Memory B cell (primary cell): ENCODE measurements around the gene MED25.
A peak's percentile ranks its signal among the peaks of the same experiment; 100 is the strongest.
"Not testable (repeated sequence)": the region's sequence is repeated elsewhere in the genome, so short reads cannot be mapped to it uniquely, and the experiment has no call there.

Source experiments
- ATAC-seq: fragments of 150-1000 bp; cut with Tn5 transposase; 2 replicates; pipeline ENCODE4 v1.10.0; 2021; ENCODE audit warnings: low read depth, mild to moderate bottlenecking, moderate library complexity
- DNase-seq, 2 donors: peaks; one replicate each; pipeline ENCODE4 v3.0.0; 2022; ENCODE audit warnings: low spot score in 2 of 2
- H3K27ac Mint-ChIP-seq: one replicate; pipeline ENCODE4 v1.8.0; 2022; ENCODE audit warnings: mild to moderate bottlenecking, moderate library complexity, mixed read lengths
- H3K27me3 Mint-ChIP-seq: one replicate; pipeline ENCODE4 v1.8.0; 2022; ENCODE audit warnings: mixed read lengths
- H3K36me3 Mint-ChIP-seq: one replicate; pipeline ENCODE4 v1.8.0; 2022; ENCODE audit warnings: mild to moderate bottlenecking, mixed read lengths
- H3K4me1 Mint-ChIP-seq: one replicate; pipeline ENCODE4 v1.8.0; 2022; ENCODE audit warnings: mixed read lengths
- H3K4me3 Mint-ChIP-seq: one replicate; pipeline ENCODE4 v1.8.0; 2022; ENCODE audit warnings: mild to moderate bottlenecking, moderate library complexity, mixed read lengths
- H3K9me3 Mint-ChIP-seq: one replicate; pipeline ENCODE4 v1.8.0; 2022; ENCODE audit warnings: mixed read lengths

MED25 gene

DNA sequence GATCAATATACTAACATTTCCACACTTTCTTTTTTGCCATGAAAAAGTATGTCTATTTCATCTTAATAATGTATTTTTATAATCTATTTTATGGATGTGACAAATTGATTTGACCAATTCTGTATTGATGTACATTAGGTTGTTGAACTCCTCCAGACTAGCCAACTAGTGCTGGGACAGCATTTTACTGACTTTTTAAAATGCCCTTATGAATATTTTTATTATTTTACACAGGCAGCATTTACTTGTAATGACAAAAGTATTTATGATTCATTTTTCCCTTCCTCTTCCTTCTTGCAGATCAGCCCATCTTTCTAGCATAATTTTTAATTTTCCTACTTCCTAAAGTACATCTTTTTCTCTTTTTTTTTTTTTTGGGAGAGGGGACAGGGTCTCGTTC is 4.1 kb upstream of the MED25 start:
- H3K4me3 Mint-ChIP-seq, result peak overlapping the region; percentile 37
- DNase-seq (no peak), ATAC-seq (no peak)
- H3K27me3 Mint-ChIP-seq, result no peaks in the 10 kb centered on the region
- peaks cover 24% of the 10 kb centered on the region for H3K4me1 Mint-ChIP-seq
- H3K27ac Mint-ChIP-seq, result peak overlapping the region; percentile 99
- H3K36me3 Mint-ChIP-seq, result no peaks in the 10 kb centered on the region
- no peaks in the 10 kb centered on the region for H3K9me3 Mint-ChIP-seq

DNA sequence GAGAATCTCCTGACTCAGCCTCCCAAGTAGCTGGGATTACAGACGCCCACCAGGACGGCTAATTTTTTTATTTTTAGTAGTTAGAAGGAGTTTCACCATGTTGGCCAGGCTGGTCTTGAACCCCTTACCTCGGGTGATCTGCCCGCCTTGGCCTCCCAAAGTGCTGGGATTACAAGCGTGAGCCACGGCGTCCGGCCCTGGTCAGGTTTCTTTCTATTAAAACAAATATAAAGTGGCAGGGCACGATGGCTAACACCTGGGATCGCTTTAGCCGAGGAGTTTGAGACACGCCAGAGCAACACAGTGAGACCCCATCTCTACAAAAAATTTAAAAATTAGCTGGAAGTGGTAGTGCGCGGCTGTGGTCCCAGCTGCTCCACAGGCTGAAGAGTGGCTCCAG is 1.5 kb upstream of the MED25 start:
- no peaks in the 10 kb centered on the region for H3K36me3 Mint-ChIP-seq
- ATAC-seq (no peak), DNase-seq (no peak)
- no peaks in the 10 kb centered on the region for H3K9me3 Mint-ChIP-seq
- no peak overlapping the region for H3K4me3 Mint-ChIP-seq
- H3K27ac Mint-ChIP-seq, result peak overlapping the region; percentile 100
- peaks cover 21% of the 10 kb centered on the region for H3K4me1 Mint-ChIP-seq
- H3K27me3 Mint-ChIP-seq, result no peaks in the 10 kb centered on the region

DNA sequence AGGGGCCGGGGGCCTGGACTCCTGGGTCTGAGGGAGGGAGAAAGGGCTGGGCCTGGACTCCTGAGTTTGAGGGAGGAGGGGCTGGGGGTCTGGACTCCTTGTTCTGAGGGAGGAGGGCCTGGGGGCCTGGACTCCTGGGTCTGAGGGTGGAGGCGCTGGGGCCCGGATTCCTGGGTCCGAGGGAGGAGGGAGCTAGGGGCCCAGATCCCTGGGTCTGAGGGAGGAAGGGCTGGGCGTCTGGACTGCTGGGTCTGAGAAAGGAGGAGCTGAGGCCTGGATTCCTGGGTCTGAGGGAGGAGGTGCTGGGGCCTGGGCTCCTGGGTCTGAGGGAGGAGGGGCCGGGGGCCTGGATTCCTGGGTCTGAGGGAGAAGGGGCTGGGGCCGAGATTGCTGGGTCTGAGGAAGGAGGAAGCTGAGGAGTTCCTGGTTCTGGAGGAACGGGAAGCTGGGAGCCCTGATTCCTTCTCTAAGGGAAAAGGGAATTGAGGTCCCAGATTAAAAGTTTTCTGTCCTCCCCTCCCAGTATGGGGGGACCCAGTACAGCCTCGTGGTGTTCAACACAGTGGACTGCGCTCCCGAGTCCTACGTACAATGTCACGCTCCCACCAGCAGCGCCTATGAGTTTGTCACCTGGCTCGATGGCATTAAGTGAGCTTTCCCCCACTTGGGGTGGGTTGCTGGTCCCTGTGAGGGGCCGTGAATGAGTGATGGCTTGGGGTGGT is 721 bp downstream of the MED25 start:
- Mint-ChIP-seq H3K4me1 (peaks cover 16% of the 10 kb centered on the region), H3K27me3 (no peaks in the 10 kb centered on the region), H3K27ac (peak overlapping the region; percentile 100), H3K4me3 (peak overlapping the region; percentile 99), H3K9me3 (no peaks in the 10 kb centered on the region), H3K36me3 (peaks cover 4% of the 10 kb centered on the region)
- ATAC-seq (no peak), DNase-seq (no peak)

DNA sequence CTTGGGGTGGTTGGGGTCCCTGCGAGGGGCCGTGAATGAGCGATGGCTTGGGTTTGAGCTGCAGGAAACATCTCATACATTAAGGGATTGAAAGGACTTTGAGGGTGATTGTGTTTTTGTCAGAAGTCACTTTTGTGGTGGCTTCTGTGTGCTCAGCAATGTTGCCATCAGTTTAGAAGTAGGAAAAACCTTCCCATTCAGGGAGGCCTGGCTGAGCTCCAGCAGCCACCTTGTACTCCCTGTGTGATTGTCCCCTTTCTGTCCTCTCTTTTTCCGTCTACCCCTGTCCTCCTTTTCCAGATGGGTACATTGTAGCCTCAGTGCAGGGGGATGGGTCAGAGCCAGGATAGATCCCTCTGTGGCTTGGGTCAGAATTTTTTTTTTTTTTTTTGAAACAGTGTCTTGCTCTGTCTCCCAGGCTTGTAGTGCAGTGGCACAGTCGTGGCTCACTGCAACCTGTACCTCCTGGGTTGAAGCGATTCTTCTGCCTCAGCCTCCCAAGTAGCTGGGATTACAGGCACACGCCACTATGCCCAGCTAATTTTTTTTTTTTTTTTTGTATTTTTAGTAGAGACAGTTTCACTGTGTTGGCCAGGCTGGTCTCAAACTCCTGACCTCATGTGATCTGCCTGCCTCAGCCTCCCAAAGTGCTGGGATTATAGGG is 1.5 kb downstream of the MED25 start:
- DNase-seq, ATAC-seq, H3K9me3 Mint-ChIP-seq, H3K36me3 Mint-ChIP-seq, H3K27me3 Mint-ChIP-seq: not testable (repeated sequence)
- peak overlapping the region; percentile 99 for H3K4me3 Mint-ChIP-seq
- peak overlapping the region; percentile 100 for H3K27ac Mint-ChIP-seq
- H3K4me1 Mint-ChIP-seq, result peaks cover 19% of the 10 kb centered on the region

DNA sequence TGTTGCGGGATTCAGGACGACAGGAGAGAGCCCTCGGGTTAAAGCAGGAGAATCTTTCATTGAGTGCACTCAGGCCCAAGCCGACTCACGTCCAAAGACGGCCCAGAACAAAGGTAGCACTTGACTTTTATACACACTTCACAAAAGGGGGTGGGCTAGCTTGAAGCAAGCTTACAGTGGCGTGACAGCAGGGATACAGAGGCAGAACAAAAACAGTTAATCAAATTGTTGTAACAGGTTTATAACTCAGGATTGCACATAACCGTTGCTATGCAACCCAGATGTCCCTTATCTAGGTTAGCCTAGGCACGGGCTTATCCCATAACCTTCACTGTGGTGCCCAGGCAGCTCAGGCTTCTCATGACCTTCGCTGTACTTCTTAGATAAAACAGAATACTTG is 2.0 kb downstream of the MED25 start:
- peaks cover 21% of the 10 kb centered on the region for H3K4me1 Mint-ChIP-seq
- no peaks in the 10 kb centered on the region for H3K9me3 Mint-ChIP-seq
- H3K4me3 Mint-ChIP-seq, result no peak overlapping the region
- no peak overlapping the region for H3K27ac Mint-ChIP-seq
- ATAC-seq (no peak), DNase-seq (no peak)
- H3K36me3 Mint-ChIP-seq, result peaks cover 4% of the 10 kb centered on the region
- H3K27me3 Mint-ChIP-seq, result no peaks in the 10 kb centered on the region

DNA sequence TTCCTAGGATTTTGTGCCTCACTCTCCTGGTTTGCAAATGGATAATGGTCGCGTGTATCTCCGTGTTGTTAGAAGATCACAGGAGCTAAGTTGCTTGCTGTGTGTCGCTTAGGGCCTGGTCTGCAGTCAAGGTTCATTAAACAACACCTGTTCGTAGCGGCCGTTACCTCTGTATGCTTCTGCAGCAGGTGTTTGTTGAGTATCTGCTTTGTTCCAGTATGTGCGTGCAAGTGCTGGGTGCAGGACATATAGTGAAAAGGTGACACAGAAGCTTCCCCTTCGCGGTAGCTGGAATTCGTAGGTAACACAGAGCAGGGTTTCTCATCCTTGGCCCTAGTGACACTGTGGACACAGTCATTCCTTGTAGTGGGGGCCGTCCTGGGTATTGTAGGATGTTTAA is 5.4 kb downstream of the MED25 start:
- peaks cover 25% of the 10 kb centered on the region for H3K4me1 Mint-ChIP-seq
- no peaks in the 10 kb centered on the region for H3K9me3 Mint-ChIP-seq
- peak; percentile 82 for ATAC-seq
- DNase-seq, result no peak
- no peak overlapping the region for H3K27ac Mint-ChIP-seq
- H3K36me3 Mint-ChIP-seq, result peaks cover 9% of the 10 kb centered on the region
- no peaks in the 10 kb centered on the region for H3K27me3 Mint-ChIP-seq
- H3K4me3 Mint-ChIP-seq, result peak overlapping the region; percentile 53

DNA sequence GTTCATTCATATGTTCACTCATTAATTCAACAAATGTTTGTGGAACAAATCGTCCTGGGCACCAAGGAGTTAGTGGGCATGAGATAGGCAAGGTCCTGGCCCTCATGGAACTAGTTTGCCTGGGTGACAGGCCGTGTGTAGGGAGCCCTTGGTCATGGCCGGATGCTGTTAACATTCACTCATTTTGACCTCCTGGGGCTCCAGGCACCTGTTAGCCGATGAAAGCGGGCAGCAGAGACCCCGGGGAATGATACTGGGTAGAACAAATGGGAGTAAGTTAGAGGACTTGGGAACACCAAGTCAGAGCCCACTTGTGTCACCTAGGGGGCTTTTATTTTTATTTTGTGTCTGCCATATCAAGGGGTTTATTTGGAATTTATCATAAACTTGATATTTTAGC is 6.6 kb downstream of the MED25 start:
- peaks cover 18% of the 10 kb centered on the region for H3K4me1 Mint-ChIP-seq
- DNase-seq (no peak), ATAC-seq (no peak)
- H3K27ac Mint-ChIP-seq, result peak overlapping the region; percentile 45
- H3K27me3 Mint-ChIP-seq, result no peaks in the 10 kb centered on the region
- no peak overlapping the region for H3K4me3 Mint-ChIP-seq
- peaks cover 9% of the 10 kb centered on the region for H3K36me3 Mint-ChIP-seq
- no peaks in the 10 kb centered on the region for H3K9me3 Mint-ChIP-seq

DNA sequence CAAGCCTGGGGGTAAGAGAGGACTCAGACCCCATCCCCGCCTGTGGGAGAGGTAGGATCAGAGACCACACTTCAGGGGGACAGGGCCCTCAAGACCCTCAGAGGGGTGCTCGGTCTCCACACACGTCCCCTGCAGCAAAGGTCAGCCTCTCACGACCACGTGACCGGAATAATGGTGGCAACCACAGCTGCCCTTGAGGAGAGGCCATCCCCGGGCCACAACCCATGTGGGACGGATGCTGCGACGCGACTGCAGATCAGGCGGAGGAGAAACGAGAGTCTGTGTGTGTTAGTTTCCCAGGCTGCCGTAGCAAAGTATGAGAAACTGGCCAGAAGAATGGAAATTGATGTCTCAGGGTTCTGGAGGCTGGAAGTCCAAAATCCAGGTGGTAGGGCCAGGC is 8.9 kb downstream of the MED25 start:
- DNase-seq (no peak), ATAC-seq (no peak)
- peaks cover 18% of the 10 kb centered on the region for H3K4me1 Mint-ChIP-seq
- no peak overlapping the region for H3K4me3 Mint-ChIP-seq
- H3K9me3 Mint-ChIP-seq, result no peaks in the 10 kb centered on the region
- H3K27me3 Mint-ChIP-seq, result no peaks in the 10 kb centered on the region
- H3K27ac Mint-ChIP-seq, result no peak overlapping the region
- peaks cover 12% of the 10 kb centered on the region for H3K36me3 Mint-ChIP-seq

DNA sequence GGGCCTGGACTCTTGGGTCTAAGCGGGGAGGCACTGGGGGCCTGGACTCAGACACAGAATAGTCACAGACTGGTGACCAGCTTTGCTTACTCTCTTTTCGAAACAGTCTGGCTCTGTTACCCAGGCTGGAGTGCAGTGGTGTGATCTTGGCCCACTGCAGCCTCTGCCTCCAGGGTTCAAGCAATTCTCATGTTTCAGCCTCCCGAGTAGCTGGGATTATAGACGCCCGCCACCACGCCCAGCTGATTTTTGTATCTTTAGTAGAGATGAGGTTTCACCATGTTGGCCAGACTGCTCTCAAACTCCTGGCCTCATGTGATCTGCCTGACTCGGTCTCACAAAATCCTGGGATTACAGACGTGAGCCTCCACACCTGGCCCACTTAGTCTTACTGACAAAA is 11.1 kb downstream of the MED25 start:
- no peaks in the 10 kb centered on the region for H3K27me3 Mint-ChIP-seq
- H3K4me1 Mint-ChIP-seq, result peaks cover 11% of the 10 kb centered on the region
- ATAC-seq (no peak), DNase-seq (no peak)
- no peaks in the 10 kb centered on the region for H3K9me3 Mint-ChIP-seq
- no peak overlapping the region for H3K4me3 Mint-ChIP-seq
- H3K36me3 Mint-ChIP-seq, result peaks cover 16% of the 10 kb centered on the region
- no peak overlapping the region for H3K27ac Mint-ChIP-seq

DNA sequence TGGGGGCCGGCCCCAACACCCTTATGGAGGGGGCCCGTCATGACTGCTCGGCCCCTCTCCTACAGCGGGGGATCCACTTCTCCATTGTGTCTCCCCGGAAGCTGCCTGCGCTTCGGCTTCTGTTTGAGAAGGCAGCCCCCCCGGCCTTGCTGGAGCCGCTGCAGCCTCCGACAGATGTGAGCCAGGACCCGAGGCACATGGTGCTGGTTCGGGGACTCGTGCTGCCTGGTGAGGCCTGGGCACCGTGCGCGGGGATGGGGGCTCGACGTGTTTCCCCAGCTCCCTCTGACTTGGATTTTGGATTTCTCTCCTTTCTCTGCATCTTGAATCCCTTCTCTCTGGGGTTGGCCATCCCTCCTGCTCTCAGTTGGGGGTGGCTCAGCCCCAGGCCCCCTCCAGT is 11.6 kb downstream of the MED25 start:
- Mint-ChIP-seq H3K4me1 (peaks cover 6% of the 10 kb centered on the region), H3K27ac (no peak overlapping the region), H3K27me3 (no peaks in the 10 kb centered on the region), H3K36me3 (peaks cover 17% of the 10 kb centered on the region), H3K4me3 (no peak overlapping the region), H3K9me3 (no peaks in the 10 kb centered on the region)
- DNase-seq, result no peak
- no peak for ATAC-seq

DNA sequence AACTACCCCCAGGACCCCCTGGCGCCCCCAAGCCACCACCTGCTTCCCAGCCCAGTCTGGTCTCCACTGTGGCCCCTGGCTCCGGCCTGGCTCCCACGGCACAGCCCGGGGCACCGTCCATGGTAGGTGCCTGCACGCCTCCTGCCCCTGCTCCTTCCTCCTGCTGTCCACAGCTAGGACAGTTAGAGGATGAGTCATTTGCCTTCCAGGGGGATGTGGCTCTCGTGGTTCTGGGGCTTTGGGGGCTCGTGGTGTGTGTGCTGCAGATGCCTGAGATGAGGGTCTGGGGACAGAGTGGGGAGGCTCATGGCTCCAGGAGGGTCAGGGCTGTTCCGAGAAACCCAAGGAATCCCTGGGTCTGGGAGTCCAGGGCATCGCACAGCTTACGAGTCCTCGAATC is 12.7 kb downstream of the MED25 start:
- Mint-ChIP-seq H3K27me3 (no peaks in the 10 kb centered on the region), H3K4me3 (no peak overlapping the region), H3K4me1 (peaks cover 6% of the 10 kb centered on the region), H3K27ac (no peak overlapping the region), H3K36me3 (peaks cover 21% of the 10 kb centered on the region), H3K9me3 (no peaks in the 10 kb centered on the region)
- no peak for DNase-seq
- no peak for ATAC-seq

DNA sequence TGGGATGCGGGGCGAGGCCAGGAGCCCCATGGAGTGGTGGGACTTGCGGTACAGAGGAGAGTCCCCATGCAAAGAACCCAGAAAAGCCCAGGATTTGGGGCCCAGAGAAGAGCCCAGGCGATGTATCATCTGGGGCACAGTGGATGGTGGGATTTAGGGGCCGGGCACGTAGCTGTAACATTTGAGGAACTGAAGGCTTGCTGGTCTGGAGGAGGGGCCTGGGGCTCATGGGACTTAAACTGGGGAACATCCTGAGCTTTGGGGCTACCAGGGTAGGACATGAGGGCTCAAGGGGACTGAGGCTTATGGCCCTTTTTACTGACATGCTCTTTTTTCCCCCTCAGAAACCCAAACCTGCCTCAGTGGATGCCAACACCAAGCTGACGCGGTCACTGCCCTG is 13.5 kb downstream of the MED25 start:
- Mint-ChIP-seq H3K36me3 (peaks cover 17% of the 10 kb centered on the region), H3K27ac (no peak overlapping the region), H3K9me3 (no peaks in the 10 kb centered on the region), H3K4me1 (peaks cover under 1% of the 10 kb centered on the region), H3K27me3 (no peaks in the 10 kb centered on the region), H3K4me3 (no peak overlapping the region)
- no peak for ATAC-seq
- DNase-seq, result no peak

DNA sequence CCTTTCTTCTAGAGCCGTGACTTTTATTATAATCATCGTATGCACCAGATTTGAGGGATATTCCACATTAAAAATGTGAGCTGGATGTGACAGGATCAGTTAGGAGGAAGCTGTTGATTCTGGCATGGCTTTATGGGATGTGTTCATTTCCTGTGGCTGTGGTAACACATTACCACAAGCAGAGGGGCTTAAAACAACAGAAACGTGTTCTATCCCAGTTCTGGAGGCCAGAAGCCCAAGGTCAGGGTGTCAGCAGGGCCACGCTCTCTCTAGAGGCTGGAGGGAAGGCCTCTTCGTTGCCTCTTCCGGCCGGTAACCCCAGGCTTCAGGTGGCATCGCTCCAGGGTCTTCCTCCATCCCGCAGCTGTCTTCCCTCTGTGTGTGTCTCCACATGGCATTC is 14.5 kb downstream of the MED25 start:
- H3K4me3 Mint-ChIP-seq, result no peak overlapping the region
- DNase-seq (no peak), ATAC-seq (no peak)
- H3K27me3 Mint-ChIP-seq, result no peaks in the 10 kb centered on the region
- H3K4me1 Mint-ChIP-seq, result no peaks in the 10 kb centered on the region
- H3K27ac Mint-ChIP-seq, result no peak overlapping the region
- no peaks in the 10 kb centered on the region for H3K9me3 Mint-ChIP-seq
- H3K36me3 Mint-ChIP-seq, result peaks cover 23% of the 10 kb centered on the region

DNA sequence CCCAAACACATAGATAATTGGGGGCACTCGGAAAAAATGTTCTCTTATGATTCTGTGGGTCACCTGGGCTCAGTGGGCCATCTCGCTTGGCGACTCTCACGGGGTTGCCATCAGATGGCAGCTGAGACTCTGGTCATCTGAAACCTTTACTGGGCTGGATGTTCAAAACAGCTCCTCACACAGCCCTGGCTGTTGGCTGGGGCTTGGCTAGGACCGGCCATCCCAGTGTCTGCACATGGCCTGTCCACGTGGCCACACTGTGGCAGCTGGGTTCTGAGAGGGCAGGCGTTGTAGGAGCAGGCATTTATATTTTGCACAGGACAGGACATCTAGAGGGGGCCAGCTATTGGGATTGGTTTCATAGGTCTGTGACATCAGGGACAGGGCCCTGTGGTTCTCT is 15.5 kb downstream of the MED25 start:
- DNase-seq (no peak), ATAC-seq (no peak)
- H3K9me3 Mint-ChIP-seq, result no peaks in the 10 kb centered on the region
- peaks cover 32% of the 10 kb centered on the region for H3K36me3 Mint-ChIP-seq
- H3K4me1 Mint-ChIP-seq, result no peaks in the 10 kb centered on the region
- H3K27me3 Mint-ChIP-seq, result no peaks in the 10 kb centered on the region
- H3K27ac Mint-ChIP-seq, result no peak overlapping the region
- H3K4me3 Mint-ChIP-seq, result no peak overlapping the region

DNA sequence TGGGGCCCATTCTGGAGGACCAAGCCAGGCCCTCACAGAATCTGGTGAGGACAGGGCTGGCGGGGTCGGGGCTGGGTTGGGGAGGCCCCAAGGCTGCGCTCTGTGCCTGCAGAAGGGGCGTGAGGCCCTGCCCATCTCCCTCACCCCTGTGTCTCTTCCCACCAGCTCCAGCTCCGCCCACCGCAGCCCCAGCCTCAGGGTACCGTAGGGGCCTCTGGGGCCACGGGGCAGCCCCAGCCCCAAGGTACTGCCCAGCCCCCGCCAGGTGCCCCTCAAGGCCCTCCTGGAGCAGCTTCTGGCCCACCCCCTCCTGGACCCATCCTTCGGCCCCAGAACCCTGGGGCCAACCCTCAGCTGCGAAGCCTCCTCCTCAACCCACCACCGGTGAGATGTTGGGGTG is 17.5 kb downstream of the MED25 start:
- Mint-ChIP-seq H3K4me3 (no peak overlapping the region), H3K27ac (no peak overlapping the region), H3K36me3 (peaks cover 44% of the 10 kb centered on the region), H3K4me1 (peaks cover under 1% of the 10 kb centered on the region), H3K9me3 (no peaks in the 10 kb centered on the region), H3K27me3 (no peaks in the 10 kb centered on the region)
- DNase-seq (no peak), ATAC-seq (no peak)
